Measurements from ENCODE around the gene RDH13. TPM values are rescaled to one million over a fixed set of nuclear protein-coding genes. Genes with fewer than 3 reads are reported as not detected.

RDH13 gene
- polyA plus RNA-seq, 1 of the 3 experiments (the other 2 are of a cell fraction), result 9.6 TPM

DNA sequence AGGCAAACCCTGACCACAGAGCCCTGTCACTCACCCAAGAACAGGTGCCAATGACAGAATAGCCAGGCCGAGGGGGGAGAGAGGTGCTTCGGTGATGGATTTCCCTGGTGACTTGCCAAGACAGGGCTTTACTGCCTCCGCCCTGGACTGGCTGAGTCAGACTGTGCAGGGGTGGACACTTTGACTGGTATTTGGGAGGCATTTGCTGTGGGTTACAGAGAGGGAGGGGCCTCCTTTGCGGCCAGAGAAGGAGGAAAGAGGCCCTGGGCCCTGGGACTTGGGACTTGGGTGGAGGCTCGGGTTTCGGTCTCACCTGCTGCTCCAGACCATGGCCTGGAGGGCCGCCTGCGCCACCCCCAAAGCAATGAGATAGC is 8.2 kb upstream of the RDH13 start (continued):
- TF ChIP-seq TEAD4 (IDR thresholded peaks at IDR 0.05; ENCODE audit: borderline replicate concordance, insufficient read depth), result 0 out of 2 replicates have a peak, but pooled peaks have one; percentile 62
- TF ChIP-seq TCF12 (IDR thresholded peaks at IDR 0.05), result peak; percentile 62
- no peak for TF ChIP-seq TAF1 (IDR thresholded peaks at IDR 0.05; ENCODE audit: borderline replicate concordance, low read depth, low read length)
- TF ChIP-seq, protein P1, sequence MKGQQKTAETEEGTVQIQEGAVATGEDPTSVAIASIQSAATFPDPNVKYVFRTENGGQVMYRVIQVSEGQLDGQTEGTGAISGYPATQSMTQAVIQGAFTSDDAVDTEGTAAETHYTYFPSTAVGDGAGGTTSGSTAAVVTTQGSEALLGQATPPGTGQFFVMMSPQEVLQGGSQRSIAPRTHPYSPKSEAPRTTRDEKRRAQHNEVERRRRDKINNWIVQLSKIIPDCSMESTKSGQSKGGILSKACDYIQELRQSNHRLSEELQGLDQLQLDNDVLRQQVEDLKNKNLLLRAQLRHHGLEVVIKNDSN (IDR thresholded peaks at IDR 0.05; ENCODE audit: borderline replicate concordance, low read depth), result no peak
- TF ChIP-seq RAD21 (IDR thresholded peaks at IDR 0.05; ENCODE audit: low read length), result no peak
- 0 out of 2 replicates have a peak, but pooled peaks have one; percentile 22 for TF ChIP-seq SIN3A (IDR thresholded peaks at IDR 0.05; ENCODE audit: borderline replicate concordance, low read depth, low read length)
- TF ChIP-seq JUND (IDR thresholded peaks at IDR 0.05), result no peak; the same call in 1 of the 2 replicates
- no peak for TF ChIP-seq FOXJ3 (CRISPR knock-in tag; IDR thresholded peaks at IDR 0.05)
- no peak for TF ChIP-seq FOXM1 (IDR thresholded peaks at IDR 0.05; ENCODE audit: low read depth)
- peak; percentile 68; the same call in 1 of the 2 replicates for TF ChIP-seq NFIC (IDR thresholded peaks at IDR 0.05; ENCODE audit: borderline replicate concordance)

DNA sequence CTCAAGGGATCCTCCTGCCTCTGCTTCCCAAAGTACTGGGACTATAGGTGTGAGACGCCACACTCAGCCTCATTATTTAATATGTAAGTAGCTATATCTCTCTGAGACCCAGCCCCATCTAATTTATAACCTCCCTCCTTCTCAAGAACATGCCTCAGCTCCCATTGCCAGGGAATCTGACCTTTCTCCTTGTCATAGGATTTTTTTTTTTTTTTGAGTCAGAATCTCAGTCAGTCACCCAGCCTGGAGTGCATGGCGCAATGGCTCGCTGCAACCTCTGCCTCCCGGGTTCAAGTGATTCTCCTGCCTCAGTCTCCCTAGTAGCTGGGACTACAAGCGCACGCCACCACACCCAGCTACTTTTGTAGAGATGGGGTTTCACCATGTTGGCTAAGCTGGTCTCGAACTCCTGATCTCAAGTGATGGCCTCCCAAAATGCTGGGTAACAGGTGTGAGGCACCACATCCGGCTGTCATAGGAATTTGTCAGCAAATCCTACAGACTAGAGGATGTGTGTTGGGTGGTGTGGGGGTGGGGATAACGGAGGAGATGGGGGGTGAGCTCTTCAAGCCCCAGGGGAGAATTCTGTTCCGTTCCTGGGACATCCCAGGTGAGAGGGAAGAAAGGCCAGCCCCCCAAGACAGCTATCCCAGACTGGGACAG is 7.6 kb upstream of the RDH13 start:
- CTCF ChIA-PET, result interaction anchor here (1.3 to 1.4 kb wide), 2 partner anchors 9 to 433 kb away, joined by 3 read pairs; no protein-coding TSS in a partner anchor

More for the DNA sequence above, 7.6 kb upstream of the RDH13 start:
- DNase-seq, result no peak
- Histone ChIP-seq H3K4me3 (ENCODE audit: low read depth in 2 of 2, low read length in 1 of 2) (no peak overlapping the region), H3F3A (replicated peaks; ENCODE audit: insufficient read depth) (peaks cover 3% of the 10 kb centered on the region), H3K4me1 (ENCODE audit: control insufficient read depth in 1 of 2, insufficient read depth in 2 of 2, low read depth in 1 of 2, low read length in 1 of 2) (peaks cover 0 to 5% of the 10 kb centered on the region in 2 experiments; a peak in 1 of 4 replicates), H3K9ac (no peak overlapping the region), H3K4me2 (0 out of 2 replicates have a peak overlapping the region, but pooled peaks have one; percentile 38), H3K27me3 (ENCODE audit: insufficient read depth) (peaks cover 5% of the 10 kb centered on the region; the same call in 1 of the 2 replicates), H3K9me2 (no peaks in the 10 kb centered on the region), H3K36me3 (replicated peaks in 1 of 2; ENCODE audit: control insufficient read depth in 1 of 2, insufficient read depth in 2 of 2, low read length in 1 of 2) (no peaks in the 10 kb centered on the region), H2AFZ (ENCODE audit: low read depth) (no peak overlapping the region), H3K9me3 (no peaks in the 10 kb centered on the region), H3K27ac (ENCODE audit: low read depth in 2 of 2, low read length in 1 of 2) (no peak overlapping the region), H4K20me1 (ENCODE audit: insufficient read depth) (no peaks in the 10 kb centered on the region), H3K79me2 (ENCODE audit: insufficient read depth) (no peaks in the 10 kb centered on the region)
- WGBS (ENCODE audit: low lambda C conversion rate), result 59% methylated on average over 10 of the region's 10 CpGs
- TF ChIP-seq SMC3 (IDR thresholded peaks at IDR 0.05; ENCODE audit: low read depth, low read length), result no peak
- TF ChIP-seq, protein P2, sequence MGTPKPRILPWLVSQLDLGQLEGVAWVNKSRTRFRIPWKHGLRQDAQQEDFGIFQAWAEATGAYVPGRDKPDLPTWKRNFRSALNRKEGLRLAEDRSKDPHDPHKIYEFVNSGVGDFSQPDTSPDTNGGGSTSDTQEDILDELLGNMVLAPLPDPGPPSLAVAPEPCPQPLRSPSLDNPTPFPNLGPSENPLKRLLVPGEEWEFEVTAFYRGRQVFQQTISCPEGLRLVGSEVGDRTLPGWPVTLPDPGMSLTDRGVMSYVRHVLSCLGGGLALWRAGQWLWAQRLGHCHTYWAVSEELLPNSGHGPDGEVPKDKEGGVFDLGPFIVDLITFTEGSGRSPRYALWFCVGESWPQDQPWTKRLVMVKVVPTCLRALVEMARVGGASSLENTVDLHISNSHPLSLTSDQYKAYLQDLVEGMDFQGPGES (IDR thresholded peaks at IDR 0.05; ENCODE audit: low read depth, low read length), result no peak
- TF ChIP-seq, protein P3, sequence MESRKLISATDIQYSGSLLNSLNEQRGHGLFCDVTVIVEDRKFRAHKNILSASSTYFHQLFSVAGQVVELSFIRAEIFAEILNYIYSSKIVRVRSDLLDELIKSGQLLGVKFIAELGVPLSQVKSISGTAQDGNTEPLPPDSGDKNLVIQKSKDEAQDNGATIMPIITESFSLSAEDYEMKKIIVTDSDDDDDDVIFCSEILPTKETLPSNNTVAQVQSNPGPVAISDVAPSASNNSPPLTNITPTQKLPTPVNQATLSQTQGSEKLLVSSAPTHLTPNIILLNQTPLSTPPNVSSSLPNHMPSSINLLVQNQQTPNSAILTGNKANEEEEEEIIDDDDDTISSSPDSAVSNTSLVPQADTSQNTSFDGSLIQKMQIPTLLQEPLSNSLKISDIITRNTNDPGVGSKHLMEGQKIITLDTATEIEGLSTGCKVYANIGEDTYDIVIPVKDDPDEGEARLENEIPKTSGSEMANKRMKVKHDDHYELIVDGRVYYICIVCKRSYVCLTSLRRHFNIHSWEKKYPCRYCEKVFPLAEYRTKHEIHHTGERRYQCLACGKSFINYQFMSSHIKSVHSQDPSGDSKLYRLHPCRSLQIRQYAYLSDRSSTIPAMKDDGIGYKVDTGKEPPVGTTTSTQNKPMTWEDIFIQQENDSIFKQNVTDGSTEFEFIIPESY (IDR thresholded peaks at IDR 0.05; ENCODE audit: borderline replicate concordance, low read depth), result no peak
- no peak for TF ChIP-seq FOXJ3 (CRISPR knock-in tag; IDR thresholded peaks at IDR 0.05)
- TF ChIP-seq TEAD4 (IDR thresholded peaks at IDR 0.05; ENCODE audit: borderline replicate concordance, insufficient read depth), result no peak
- no peak for TF ChIP-seq MXI1 (IDR thresholded peaks at IDR 0.05; ENCODE audit: low read depth, low read length)
- TF ChIP-seq, protein P4, sequence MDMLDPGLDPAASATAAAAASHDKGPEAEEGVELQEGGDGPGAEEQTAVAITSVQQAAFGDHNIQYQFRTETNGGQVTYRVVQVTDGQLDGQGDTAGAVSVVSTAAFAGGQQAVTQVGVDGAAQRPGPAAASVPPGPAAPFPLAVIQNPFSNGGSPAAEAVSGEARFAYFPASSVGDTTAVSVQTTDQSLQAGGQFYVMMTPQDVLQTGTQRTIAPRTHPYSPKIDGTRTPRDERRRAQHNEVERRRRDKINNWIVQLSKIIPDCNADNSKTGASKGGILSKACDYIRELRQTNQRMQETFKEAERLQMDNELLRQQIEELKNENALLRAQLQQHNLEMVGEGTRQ (IDR thresholded peaks at IDR 0.05; ENCODE audit: borderline replicate concordance, low read depth, low read length), result no peak
- no peak for TF ChIP-seq CHD2 (IDR thresholded peaks at IDR 0.05; ENCODE audit: low read length, partially characterized antibody)
- TF ChIP-seq EZH2phosphoT487 (IDR thresholded peaks at IDR 0.05; ENCODE audit: borderline replicate concordance, low read depth), result no peak
- TF ChIP-seq NRF1 (IDR thresholded peaks at IDR 0.05; ENCODE audit: low read depth, low read length), result no peak
- TF ChIP-seq RFX5 (IDR thresholded peaks at IDR 0.05; ENCODE audit: low read length), result no peak
- TF ChIP-seq FOXM1 (IDR thresholded peaks at IDR 0.05; ENCODE audit: low read depth), result no peak
- no peak for TF ChIP-seq RXRA (IDR thresholded peaks at IDR 0.05; ENCODE audit: borderline replicate concordance, low read depth)
- TF ChIP-seq, protein P1 (IDR thresholded peaks at IDR 0.05; ENCODE audit: borderline replicate concordance, low read depth), result no peak
- no peak for TF ChIP-seq JUND (IDR thresholded peaks at IDR 0.05)
- TF ChIP-seq POLR2AphosphoS5 (IDR thresholded peaks at IDR 0.05; ENCODE audit: low read depth, low read length), result no peak
- TF ChIP-seq, protein P5, sequence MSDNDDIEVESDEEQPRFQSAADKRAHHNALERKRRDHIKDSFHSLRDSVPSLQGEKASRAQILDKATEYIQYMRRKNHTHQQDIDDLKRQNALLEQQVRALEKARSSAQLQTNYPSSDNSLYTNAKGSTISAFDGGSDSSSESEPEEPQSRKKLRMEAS (IDR thresholded peaks at IDR 0.05; ENCODE audit: low read depth), result no peak
- TF ChIP-seq ELF1 (IDR thresholded peaks at IDR 0.05), result no peak
- POLR2A ChIA-PET, result no interaction called here
